Measurements from ENCODE around the gene RNPS1.

Gene RNPS1

DNA sequence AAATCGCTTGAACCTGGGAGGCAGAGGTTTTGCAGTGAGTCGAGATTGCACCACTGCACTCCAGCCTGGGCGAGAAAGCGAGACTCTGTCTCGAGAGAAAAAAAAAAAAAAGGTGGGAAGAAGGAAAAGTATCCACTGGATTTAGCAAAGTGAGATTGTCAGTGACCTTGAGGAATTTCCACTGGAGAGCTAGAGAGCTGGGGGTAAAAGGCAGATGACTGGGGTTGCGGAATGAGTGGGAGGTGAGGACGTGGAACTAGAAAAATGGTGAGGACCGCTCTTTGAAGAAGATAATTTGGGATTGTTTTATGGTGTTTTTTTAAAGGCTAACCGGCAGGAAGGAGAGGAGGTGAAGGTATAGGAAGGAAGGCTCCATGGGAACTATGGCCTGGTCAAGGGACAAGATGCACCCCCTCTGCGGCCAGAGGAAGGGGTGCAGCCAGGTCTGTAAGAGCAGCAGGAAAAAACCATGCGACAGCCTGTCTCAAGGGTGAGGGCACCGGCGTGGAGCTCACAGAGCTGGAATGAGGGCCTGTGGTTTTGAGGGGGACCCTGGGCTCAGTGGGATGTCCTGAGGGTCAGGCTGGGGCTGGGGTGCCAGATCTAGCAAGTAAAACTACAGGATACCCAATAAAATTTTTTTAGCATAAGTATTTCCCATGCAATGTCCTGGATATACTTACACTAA is 63.4 kb downstream of the RNPS1 start:
- Histone ChIP-seq H3K36me3 (replicated peaks) (peaks cover 22% of the 10 kb centered on the region), H3K27ac (peak overlapping the region; percentile 94), H3K4me3 (ENCODE audit: low read depth, low read length) (peak overlapping the region; percentile 97), H3K27me3 (replicated peaks) (no peaks in the 10 kb centered on the region)
- no peak for DNase-seq
- TF ChIP-seq, protein P1, sequence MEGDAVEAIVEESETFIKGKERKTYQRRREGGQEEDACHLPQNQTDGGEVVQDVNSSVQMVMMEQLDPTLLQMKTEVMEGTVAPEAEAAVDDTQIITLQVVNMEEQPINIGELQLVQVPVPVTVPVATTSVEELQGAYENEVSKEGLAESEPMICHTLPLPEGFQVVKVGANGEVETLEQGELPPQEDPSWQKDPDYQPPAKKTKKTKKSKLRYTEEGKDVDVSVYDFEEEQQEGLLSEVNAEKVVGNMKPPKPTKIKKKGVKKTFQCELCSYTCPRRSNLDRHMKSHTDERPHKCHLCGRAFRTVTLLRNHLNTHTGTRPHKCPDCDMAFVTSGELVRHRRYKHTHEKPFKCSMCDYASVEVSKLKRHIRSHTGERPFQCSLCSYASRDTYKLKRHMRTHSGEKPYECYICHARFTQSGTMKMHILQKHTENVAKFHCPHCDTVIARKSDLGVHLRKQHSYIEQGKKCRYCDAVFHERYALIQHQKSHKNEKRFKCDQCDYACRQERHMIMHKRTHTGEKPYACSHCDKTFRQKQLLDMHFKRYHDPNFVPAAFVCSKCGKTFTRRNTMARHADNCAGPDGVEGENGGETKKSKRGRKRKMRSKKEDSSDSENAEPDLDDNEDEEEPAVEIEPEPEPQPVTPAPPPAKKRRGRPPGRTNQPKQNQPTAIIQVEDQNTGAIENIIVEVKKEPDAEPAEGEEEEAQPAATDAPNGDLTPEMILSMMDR (IDR thresholded peaks at IDR 0.05; ENCODE audit: low read depth, low read length, missing control alignments), result no peak
- in situ Hi-C loops (cut with HindIII; ENCODE audit: low pct_ligation_motif_present, low sequenced_read_pairs), result no loop called here

All from brain microvascular endothelial cell (primary cell).